Nephron (organoid): ENCODE measurements around the gene SIRT3.

Experiments used
- H3K27ac Mint-ChIP-seq, 3 experiments: 2 replicates each; pipeline ENCODE4 v1.8.0; 2020; ENCODE audit warnings: mixed read lengths in 3 of 3, mild to moderate bottlenecking in 2 of 3, moderate library complexity in 1 of 3
- H3K27me3 Mint-ChIP-seq: 2 replicates; pipeline ENCODE4 v1.8.0; 2021; ENCODE audit warnings: low read depth, mild to moderate bottlenecking, moderate library complexity, mixed read lengths
- H3K36me3 Mint-ChIP-seq: 2 replicates; pipeline ENCODE4 v1.8.0; 2020; ENCODE audit warnings: low read depth, mixed read lengths
- H3K4me1 Mint-ChIP-seq: 2 replicates; pipeline ENCODE4 v1.8.0; 2020; ENCODE audit warnings: mixed read lengths
- H3K4me3 Mint-ChIP-seq, 3 experiments: 2 replicates each; pipeline ENCODE4 v1.8.0; 2020; ENCODE audit warnings: mild to moderate bottlenecking in 3 of 3, mixed read lengths in 3 of 3, moderate library complexity in 2 of 3
- H3K9me3 Mint-ChIP-seq: 2 replicates; pipeline ENCODE4 v1.8.0; 2020; ENCODE audit warnings: mixed read lengths
- TF ChIP-seq, protein P1 (sequence below), 3 experiments: fragments of 200-600 bp; sonication (generic); IDR thresholded peaks; one replicate each; pipeline ENCODE4 v1.5.0; 2021; ENCODE audit warnings: antibody characterized with exemption in 3 of 3; ENCODE audit not compliant: unreplicated experiment in 3 of 3

Gene SIRT3

GRCh38 chr11:255176-255575 is 19.0 kb upstream of the SIRT3 start:
- Mint-ChIP-seq H3K4me1 (no peaks in the 10 kb centered on the region), H3K36me3 (peaks cover 28% of the 10 kb centered on the region), H3K27me3 (peaks cover 6% of the 10 kb centered on the region), H3K9me3 (no peaks in the 10 kb centered on the region), H3K27ac (no peak overlapping the region), H3K4me3 (no peak overlapping the region)
- TF ChIP-seq, protein P1, sequence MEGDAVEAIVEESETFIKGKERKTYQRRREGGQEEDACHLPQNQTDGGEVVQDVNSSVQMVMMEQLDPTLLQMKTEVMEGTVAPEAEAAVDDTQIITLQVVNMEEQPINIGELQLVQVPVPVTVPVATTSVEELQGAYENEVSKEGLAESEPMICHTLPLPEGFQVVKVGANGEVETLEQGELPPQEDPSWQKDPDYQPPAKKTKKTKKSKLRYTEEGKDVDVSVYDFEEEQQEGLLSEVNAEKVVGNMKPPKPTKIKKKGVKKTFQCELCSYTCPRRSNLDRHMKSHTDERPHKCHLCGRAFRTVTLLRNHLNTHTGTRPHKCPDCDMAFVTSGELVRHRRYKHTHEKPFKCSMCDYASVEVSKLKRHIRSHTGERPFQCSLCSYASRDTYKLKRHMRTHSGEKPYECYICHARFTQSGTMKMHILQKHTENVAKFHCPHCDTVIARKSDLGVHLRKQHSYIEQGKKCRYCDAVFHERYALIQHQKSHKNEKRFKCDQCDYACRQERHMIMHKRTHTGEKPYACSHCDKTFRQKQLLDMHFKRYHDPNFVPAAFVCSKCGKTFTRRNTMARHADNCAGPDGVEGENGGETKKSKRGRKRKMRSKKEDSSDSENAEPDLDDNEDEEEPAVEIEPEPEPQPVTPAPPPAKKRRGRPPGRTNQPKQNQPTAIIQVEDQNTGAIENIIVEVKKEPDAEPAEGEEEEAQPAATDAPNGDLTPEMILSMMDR (IDR thresholded peaks at IDR 0.05; ENCODE audit: unreplicated experiment in 3 of 3): no peak

DNA sequence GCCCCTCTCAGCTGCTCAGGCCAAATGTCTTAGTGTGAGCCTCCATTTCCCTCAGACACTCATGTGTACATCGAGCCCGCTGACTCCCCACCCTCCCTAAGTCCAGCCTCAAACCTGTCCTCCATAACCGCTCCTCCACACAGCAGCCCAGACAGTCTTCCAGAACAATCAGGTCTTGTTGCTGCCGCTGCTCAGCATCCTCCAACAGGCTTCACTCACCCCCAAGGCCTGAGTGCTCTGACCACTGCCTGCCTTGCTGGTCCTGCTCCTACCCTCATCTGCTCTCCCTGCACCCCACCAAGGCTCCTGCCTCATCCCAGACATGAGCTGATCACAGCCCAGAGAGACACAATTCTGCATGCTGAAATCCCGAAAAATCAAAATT is 17.7 kb upstream of the SIRT3 start:
- Mint-ChIP-seq H3K4me3 (no peak overlapping the region), H3K27me3 (peaks cover 6% of the 10 kb centered on the region), H3K9me3 (no peaks in the 10 kb centered on the region), H3K27ac (no peak overlapping the region), H3K36me3 (peaks cover 39% of the 10 kb centered on the region), H3K4me1 (no peaks in the 10 kb centered on the region)
- TF ChIP-seq, protein P1 (IDR thresholded peaks at IDR 0.05; ENCODE audit: unreplicated experiment in 3 of 3): no peak

- Mint-ChIP-seq H3K4me1 (no peaks in the 10 kb centered on the region), H3K36me3 (peaks cover 45% of the 10 kb centered on the region), H3K27ac (no peak overlapping the region), H3K4me3 (no peak overlapping the region), H3K9me3 (no peaks in the 10 kb centered on the region), H3K27me3 (peaks cover 6% of the 10 kb centered on the region)
- TF ChIP-seq, protein P1 (IDR thresholded peaks at IDR 0.05; ENCODE audit: unreplicated experiment in 3 of 3): no peak
Observed at GRCh38 chr11:253160-253885, 17.2 kb upstream of the SIRT3 start.

GRCh38 chr11:252666-253065 is 16.5 kb upstream of the SIRT3 start:
- peaks cover 51% of the 10 kb centered on the region for H3K36me3 Mint-ChIP-seq
- TF ChIP-seq, protein P1 (IDR thresholded peaks at IDR 0.05; ENCODE audit: unreplicated experiment in 3 of 3): no peak
- H3K27me3 Mint-ChIP-seq: peaks cover 4% of the 10 kb centered on the region
- no peak overlapping the region for H3K4me3 Mint-ChIP-seq
- H3K4me1 Mint-ChIP-seq: no peaks in the 10 kb centered on the region
- H3K27ac Mint-ChIP-seq: no peak overlapping the region
- H3K9me3 Mint-ChIP-seq: no peaks in the 10 kb centered on the region

GRCh38 chr11:251550-251949 is 15.4 kb upstream of the SIRT3 start:
- peaks cover 61% of the 10 kb centered on the region for H3K36me3 Mint-ChIP-seq
- TF ChIP-seq, protein P1 (IDR thresholded peaks at IDR 0.05; ENCODE audit: unreplicated experiment in 3 of 3): no peak
- no peak overlapping the region for H3K27ac Mint-ChIP-seq
- peaks cover 4% of the 10 kb centered on the region for H3K27me3 Mint-ChIP-seq
- H3K9me3 Mint-ChIP-seq: no peaks in the 10 kb centered on the region
- no peaks in the 10 kb centered on the region for H3K4me1 Mint-ChIP-seq
- no peak overlapping the region for H3K4me3 Mint-ChIP-seq

GRCh38 chr11:250740-251299 is 14.7 kb upstream of the SIRT3 start:
- H3K27ac Mint-ChIP-seq: no peak overlapping the region
- H3K4me1 Mint-ChIP-seq: no peaks in the 10 kb centered on the region
- H3K36me3 Mint-ChIP-seq: peaks cover 69% of the 10 kb centered on the region
- H3K9me3 Mint-ChIP-seq: no peaks in the 10 kb centered on the region
- no peak overlapping the region for H3K4me3 Mint-ChIP-seq
- H3K27me3 Mint-ChIP-seq: peaks cover 4% of the 10 kb centered on the region
- TF ChIP-seq, protein P1 (IDR thresholded peaks at IDR 0.05; ENCODE audit: unreplicated experiment in 3 of 3): peak; percentile 54 to 63 (median 54)
